Measurements from ENCODE around the gene OTUD1. TPM values are rescaled to one million over a fixed set of nuclear protein-coding genes. Genes with fewer than 3 reads are reported as not detected.

Gene OTUD1
- total RNA-seq, 2 donors from 2014 or later: 6.6 to 20.7 TPM

- intact Hi-C loops (cut with DNase I): no loop called here
- TF ChIP-seq CTCF (IDR thresholded peaks at IDR 0.05): no peak
- H3K27ac ChIP-seq: no peak overlapping the region
- no peaks in the 10 kb centered on the region for H3K9me3 ChIP-seq
- no peaks in the 10 kb centered on the region for H3K27me3 ChIP-seq
- no peak for DNase-seq
- H3K4me3 ChIP-seq: no peak overlapping the region
- H3K9ac ChIP-seq (ENCODE audit: low read depth in 2 of 2, low read length in 2 of 2): no peak overlapping the region
- no peaks in the 10 kb centered on the region for H3K36me3 ChIP-seq
- no peaks in the 10 kb centered on the region for H3K4me1 ChIP-seq
Observed at GRCh38 chr10:23453465-23453864, 14.6 kb downstream of the OTUD1 start.

GRCh38 chr10:23457632-23458417 is 18.9 kb downstream of the OTUD1 start:
- Histone ChIP-seq H3K4me3 (no peak overlapping the region), H3K36me3 (no peaks in the 10 kb centered on the region), H3K9ac (ENCODE audit: low read depth in 2 of 2, low read length in 2 of 2) (no peak overlapping the region), H3K27me3 (no peaks in the 10 kb centered on the region), H3K9me3 (no peaks in the 10 kb centered on the region), H3K27ac (no peak overlapping the region), H3K4me1 (no peaks in the 10 kb centered on the region)
- no peak for TF ChIP-seq CTCF (IDR thresholded peaks at IDR 0.05)
- DNase-seq: no peak
- intact Hi-C loops (cut with DNase I): no loop called here

GRCh38 chr10:23459308-23459939 is 20.5 kb downstream of the OTUD1 start:
- no peak for TF ChIP-seq CTCF (IDR thresholded peaks at IDR 0.05)
- Histone ChIP-seq H3K36me3 (no peaks in the 10 kb centered on the region), H3K27me3 (no peaks in the 10 kb centered on the region), H3K27ac (no peak overlapping the region), H3K9me3 (no peaks in the 10 kb centered on the region), H3K4me3 (no peak overlapping the region), H3K4me1 (no peaks in the 10 kb centered on the region), H3K9ac (ENCODE audit: low read depth in 2 of 2, low read length in 2 of 2) (no peak overlapping the region)
- DNase-seq: no peak
- intact Hi-C loops (cut with DNase I): no loop called here

- intact Hi-C loops (cut with DNase I): no loop called here
- H3K9ac ChIP-seq (ENCODE audit: low read depth in 2 of 2, low read length in 2 of 2): no peak overlapping the region
- H3K9me3 ChIP-seq: no peaks in the 10 kb centered on the region
- H3K27me3 ChIP-seq: no peaks in the 10 kb centered on the region
- TF ChIP-seq CTCF (IDR thresholded peaks at IDR 0.05): no peak
- no peak for DNase-seq
- H3K4me1 ChIP-seq: no peaks in the 10 kb centered on the region
- no peaks in the 10 kb centered on the region for H3K36me3 ChIP-seq
- no peak overlapping the region for H3K27ac ChIP-seq
- no peak overlapping the region for H3K4me3 ChIP-seq
Observed at GRCh38 chr10:23461557-23461956, 22.7 kb downstream of the OTUD1 start.

- Histone ChIP-seq H3K27me3 (no peaks in the 10 kb centered on the region), H3K4me3 (no peak overlapping the region), H3K27ac (no peak overlapping the region), H3K36me3 (no peaks in the 10 kb centered on the region), H3K9me3 (no peaks in the 10 kb centered on the region), H3K9ac (ENCODE audit: low read depth in 2 of 2, low read length in 2 of 2) (no peak overlapping the region), H3K4me1 (no peaks in the 10 kb centered on the region)
- DNase-seq: no peak
- TF ChIP-seq CTCF (IDR thresholded peaks at IDR 0.05): no peak
- intact Hi-C loops (cut with DNase I): no loop called here
Observed at GRCh38 chr10:23467012-23467411, 28.1 kb downstream of the OTUD1 start.
